GM18511 (cell line): Measurements from ENCODE around the gene PTPN14.
A peak's percentile ranks its signal among the peaks of the same experiment; 100 is the strongest.

Experiments
- ATAC-seq: cut with Tn5 transposase; IDR thresholded peaks from one replicate; pipeline ENCODE4 v1.9.1; 2021; ENCODE audit warnings: mild to moderate bottlenecking, moderate library complexity; ENCODE audit not compliant: unreplicated experiment

Gene PTPN14

GRCh38 chr1:214458541-214458940 lies 92.9 kb downstream of the PTPN14 start:
- ATAC-seq, result no peak

- no peak for ATAC-seq
Observed at GRCh38 chr1:214455971-214456867, 95.2 kb downstream of the PTPN14 start.

GRCh38 chr1:214455479-214455878 lies 95.9 kb downstream of the PTPN14 start:
- no peak for ATAC-seq

GRCh38 chr1:214454569-214455396 lies 96.6 kb downstream of the PTPN14 start:
- no peak for ATAC-seq

GRCh38 chr1:214453109-214453722 lies 98.2 kb downstream of the PTPN14 start:
- ATAC-seq, result no peak

GRCh38 chr1:214452152-214452784 lies 99.1 kb downstream of the PTPN14 start:
- ATAC-seq, result no peak

- ATAC-seq, result no peak
Observed at GRCh38 chr1:214451596-214451995, 99.8 kb downstream of the PTPN14 start.

- ATAC-seq, result no peak
Observed at GRCh38 chr1:214449371-214449770, 102.0 kb downstream of the PTPN14 start.

GRCh38 chr1:214448536-214448935 lies 102.9 kb downstream of the PTPN14 start:
- no peak for ATAC-seq

- no peak for ATAC-seq
Observed at GRCh38 chr1:214447557-214447871, 103.9 kb downstream of the PTPN14 start.

GRCh38 chr1:214446772-214447556 lies 104.4 kb downstream of the PTPN14 start:
- ATAC-seq, result peak; percentile 69

- ATAC-seq, result peak; percentile 31
Observed at GRCh38 chr1:214445831-214446614, 105.4 kb downstream of the PTPN14 start.

GRCh38 chr1:214445199-214445598 lies 106.2 kb downstream of the PTPN14 start:
- no peak for ATAC-seq

- no peak for ATAC-seq
Observed at GRCh38 chr1:214444182-214444939, 107.0 kb downstream of the PTPN14 start.

GRCh38 chr1:214441119-214441518 lies 110.3 kb downstream of the PTPN14 start:
- ATAC-seq, result no peak

- no peak for ATAC-seq
Observed at GRCh38 chr1:214440219-214440965, 111.0 kb downstream of the PTPN14 start.

- peak; percentile 81 for ATAC-seq
Observed at GRCh38 chr1:214439352-214440119, 111.9 kb downstream of the PTPN14 start.
